HUDEP-2 (cell line): ENCODE results near the gene SYNJ2BP.

Experiments used
- DNase-seq, 76 experiments: peaks; one replicate each; lab custom pipeline; 2025; ENCODE audit not compliant: unreplicated experiment in 76 of 76; lab: John Stamatoyannopoulos, UW

SYNJ2BP gene

DNA sequence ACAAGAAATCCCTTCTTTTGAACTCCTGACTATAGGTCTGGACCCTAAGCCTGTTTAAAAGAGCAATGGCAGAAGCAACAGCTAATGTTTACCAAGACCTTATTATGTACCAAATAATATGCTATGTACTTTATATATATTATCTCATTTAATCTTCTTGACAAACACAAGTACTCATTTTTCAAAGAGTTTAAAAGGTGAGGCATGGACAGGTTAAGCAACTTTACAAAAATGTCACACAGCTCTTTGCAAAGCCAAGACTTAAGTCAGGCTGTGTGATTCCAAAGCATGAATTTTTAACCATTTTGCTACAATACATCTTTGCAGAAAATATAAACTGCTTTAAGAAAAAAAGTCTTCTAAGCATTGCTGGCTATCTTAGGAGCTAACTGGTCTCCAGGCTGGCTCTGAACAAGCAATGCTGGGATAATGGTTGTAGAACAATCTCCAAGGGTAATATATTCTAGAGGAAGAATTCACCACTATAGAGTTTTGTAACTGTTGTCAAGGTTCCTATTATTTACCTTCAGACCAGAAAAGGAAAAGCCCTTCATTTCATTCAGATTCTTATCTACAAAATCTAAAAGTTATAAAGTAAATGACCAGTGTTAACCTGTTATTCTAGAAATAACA lies 22.1 kb downstream of the SYNJ2BP start:
- DNase-seq: no peak

DNA sequence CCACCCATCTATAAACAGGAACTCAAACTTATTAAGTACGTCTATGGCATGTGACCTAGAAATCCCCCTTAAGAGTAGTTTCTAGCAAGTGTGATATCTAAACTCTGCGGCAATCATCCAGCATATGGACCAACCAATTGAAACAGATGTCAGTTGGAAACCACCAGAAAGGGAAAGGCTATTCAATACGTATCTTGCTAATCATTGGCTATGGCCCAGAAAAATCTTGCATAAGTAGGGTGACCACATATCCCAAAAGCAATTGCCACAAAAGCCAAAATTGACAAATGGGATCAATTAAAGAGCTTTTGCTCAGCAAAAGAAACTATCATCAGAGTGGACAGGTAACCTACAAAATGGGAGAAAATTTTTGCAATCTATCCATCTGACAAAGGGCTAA lies 24.2 kb downstream of the SYNJ2BP start:
- DNase-seq: no peak

DNA sequence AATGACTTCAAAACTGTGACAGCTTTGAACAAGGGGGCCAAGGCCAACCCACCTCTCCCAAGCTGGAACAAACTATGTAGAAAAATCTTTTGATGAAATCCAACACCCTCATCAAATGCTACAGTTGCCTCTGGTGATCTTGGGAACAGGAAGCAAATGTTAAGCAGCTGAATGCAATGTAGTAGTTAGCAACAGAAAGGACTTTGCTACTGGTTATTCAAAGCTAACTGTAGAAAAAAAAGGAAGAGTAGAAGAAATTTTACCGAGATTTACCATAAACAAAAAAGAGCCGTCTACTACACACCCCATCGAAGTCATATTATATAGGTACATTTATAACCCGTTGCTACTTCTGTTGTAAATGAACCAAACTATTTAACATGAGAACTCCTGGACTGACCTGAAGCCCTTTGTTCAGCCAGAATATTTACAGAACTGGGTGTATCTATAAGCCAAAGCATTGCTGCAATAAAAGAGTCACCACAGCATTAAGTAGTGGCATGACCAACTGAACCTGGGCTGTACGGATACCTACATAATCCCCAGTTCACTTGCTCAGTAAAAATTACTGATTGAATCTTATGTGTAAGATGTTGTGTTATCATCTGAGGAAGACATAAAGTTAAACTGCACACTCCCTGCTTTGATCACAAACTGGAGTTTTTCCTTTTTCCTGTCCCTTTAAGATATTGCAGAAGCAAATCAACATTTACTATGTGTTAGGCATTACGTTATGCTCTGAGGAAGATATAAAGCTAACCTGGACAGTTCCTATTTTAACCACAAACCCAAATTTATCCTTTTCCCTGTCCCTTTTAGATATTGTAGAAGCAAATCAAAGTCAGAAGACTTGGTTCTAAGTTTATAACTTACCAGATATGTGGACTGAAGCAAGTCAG lies 25.1 kb downstream of the SYNJ2BP start:
- DNase-seq: no peak

DNA sequence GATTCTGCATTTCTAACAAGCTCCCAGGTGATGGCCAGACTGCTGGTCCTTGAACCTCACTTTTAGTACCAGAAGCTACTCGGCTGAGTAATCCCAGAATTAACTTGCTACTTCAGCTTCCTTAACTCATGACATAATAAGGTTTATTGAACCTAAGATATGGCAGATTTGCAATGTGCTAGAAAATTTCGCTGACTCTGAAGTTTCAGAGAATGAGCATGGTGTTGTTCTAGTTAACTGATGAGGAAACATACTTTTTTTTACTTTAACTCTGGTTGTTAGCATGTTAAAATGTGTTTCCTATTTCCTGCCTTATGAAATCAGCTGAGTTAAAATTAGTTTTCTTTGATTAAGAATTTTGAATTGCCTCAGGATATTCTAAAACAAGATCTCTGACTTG lies 34.4 kb downstream of the SYNJ2BP start:
- DNase-seq: no peak

DNA sequence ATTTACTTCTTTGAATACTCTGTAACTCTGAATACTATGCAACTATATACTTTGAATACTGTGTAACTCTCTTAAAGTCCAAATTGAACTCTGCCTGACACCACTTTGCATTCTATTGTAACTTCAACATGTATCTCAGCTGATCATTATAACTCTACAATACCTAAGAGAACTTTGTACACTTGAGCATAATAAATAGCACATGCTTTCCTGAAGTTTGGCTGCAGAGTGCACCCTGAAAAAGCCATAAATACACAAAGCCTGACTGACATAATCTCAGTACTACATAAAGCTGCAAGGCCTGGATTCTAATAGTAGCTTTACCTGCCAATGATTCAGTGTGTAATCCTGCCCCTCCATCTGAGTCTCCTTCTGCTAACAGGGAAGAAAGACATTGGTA lies 36.1 kb downstream of the SYNJ2BP start:
- DNase-seq: no peak

DNA sequence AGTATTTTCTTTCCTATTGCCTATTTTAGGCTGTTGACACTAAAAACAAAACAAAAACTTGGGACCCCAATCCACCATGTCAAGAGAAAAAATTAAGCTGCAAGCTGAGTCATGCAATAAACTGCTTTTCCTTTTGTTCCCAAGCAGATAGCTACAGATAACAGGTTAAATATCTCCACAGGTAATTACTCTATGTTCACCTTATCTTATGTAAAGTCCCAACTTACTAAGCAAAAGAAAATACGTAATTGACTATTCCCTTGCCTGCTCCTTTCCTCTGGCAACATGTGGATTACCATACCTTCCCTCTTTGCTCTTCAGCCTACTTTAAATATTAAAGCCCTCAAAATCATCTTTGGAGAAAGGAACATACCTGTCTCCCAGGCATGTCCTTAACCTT lies 38.2 kb downstream of the SYNJ2BP start:
- DNase-seq: no peak
